ENCODE measurements around the gene RNF149. TPM values are rescaled to one million over a fixed set of nuclear protein-coding genes. Genes with fewer than 3 reads are reported as not detected.

RNF149 gene
- total RNA-seq, 1 donor from 2014 or later, result 45.0 TPM

DNA sequence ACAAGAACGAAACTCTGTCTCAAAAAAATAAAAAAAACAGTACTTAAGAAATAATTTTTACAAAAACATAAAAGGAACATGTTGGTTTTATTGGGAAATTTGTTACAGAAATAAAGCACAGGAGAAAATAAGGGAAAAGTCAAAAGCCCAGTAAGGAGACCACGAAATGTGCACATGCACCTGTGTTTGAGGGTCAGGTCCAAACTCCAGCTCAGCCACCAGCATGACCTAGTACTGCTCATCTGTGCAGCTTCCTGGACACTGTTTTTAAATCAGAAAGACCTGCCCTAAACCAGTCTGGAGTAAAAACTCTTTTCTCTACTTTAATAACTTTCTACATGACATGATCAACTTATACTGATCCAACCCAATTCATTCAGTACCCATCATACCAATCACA lies 21.2 kb downstream of the RNF149 start:
- TF ChIP-seq, protein P1, sequence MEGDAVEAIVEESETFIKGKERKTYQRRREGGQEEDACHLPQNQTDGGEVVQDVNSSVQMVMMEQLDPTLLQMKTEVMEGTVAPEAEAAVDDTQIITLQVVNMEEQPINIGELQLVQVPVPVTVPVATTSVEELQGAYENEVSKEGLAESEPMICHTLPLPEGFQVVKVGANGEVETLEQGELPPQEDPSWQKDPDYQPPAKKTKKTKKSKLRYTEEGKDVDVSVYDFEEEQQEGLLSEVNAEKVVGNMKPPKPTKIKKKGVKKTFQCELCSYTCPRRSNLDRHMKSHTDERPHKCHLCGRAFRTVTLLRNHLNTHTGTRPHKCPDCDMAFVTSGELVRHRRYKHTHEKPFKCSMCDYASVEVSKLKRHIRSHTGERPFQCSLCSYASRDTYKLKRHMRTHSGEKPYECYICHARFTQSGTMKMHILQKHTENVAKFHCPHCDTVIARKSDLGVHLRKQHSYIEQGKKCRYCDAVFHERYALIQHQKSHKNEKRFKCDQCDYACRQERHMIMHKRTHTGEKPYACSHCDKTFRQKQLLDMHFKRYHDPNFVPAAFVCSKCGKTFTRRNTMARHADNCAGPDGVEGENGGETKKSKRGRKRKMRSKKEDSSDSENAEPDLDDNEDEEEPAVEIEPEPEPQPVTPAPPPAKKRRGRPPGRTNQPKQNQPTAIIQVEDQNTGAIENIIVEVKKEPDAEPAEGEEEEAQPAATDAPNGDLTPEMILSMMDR (conservative IDR thresholded peaks at IDR 0.05; ENCODE audit: low read depth, low read length), result no peak
- H3K4me3 ChIP-seq (ENCODE audit: low read depth, low read length), result no peak overlapping the region
- DNase-seq (ENCODE audit: low read depth), result no peak

DNA sequence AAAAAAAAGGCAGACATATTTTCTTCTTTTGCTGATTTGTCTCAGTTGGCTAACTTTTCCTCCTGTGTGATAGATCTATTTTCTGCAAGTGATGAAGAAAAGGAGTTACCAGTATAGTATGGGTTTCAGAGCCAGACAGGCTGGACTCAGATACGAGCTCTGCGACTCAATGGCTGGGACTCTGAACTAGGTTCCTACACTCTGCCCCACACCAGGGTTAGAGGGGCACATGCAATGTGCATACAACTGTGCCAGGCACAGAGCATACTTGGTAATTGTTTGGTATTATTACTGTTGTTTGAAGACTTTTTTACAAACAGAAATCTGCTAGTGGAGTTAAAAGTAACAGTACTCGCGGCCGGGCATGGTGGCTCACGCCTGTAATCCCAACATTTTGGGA lies 21.8 kb downstream of the RNF149 start:
- TF ChIP-seq, protein P1 (conservative IDR thresholded peaks at IDR 0.05; ENCODE audit: low read depth, low read length), result no peak
- H3K4me3 ChIP-seq (ENCODE audit: low read depth, low read length), result no peak overlapping the region
- DNase-seq (ENCODE audit: low read depth), result no peak

DNA sequence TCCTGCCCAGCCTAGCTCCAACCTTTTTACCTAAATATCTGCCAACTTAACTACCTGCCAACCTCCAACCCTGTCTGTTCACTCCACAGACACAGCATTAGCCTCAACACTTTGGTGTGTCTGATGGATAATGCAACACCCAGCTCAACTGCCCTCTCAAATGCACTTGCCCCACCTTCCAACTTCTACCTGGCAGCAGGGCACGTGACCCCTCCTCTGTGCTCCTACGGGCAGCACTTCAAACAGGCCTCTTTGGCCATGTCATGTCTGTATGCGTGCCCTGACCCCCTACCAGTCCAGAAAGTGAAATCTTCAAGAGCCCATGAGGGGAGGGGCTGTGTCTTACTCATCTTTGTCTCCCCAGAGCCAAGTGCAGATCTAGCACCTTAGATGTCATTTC lies 25.5 kb downstream of the RNF149 start:
- no peak overlapping the region for H3K4me3 ChIP-seq (ENCODE audit: low read depth, low read length)
- no peak for DNase-seq (ENCODE audit: low read depth)
- TF ChIP-seq, protein P1 (conservative IDR thresholded peaks at IDR 0.05; ENCODE audit: low read depth, low read length), result no peak

DNA sequence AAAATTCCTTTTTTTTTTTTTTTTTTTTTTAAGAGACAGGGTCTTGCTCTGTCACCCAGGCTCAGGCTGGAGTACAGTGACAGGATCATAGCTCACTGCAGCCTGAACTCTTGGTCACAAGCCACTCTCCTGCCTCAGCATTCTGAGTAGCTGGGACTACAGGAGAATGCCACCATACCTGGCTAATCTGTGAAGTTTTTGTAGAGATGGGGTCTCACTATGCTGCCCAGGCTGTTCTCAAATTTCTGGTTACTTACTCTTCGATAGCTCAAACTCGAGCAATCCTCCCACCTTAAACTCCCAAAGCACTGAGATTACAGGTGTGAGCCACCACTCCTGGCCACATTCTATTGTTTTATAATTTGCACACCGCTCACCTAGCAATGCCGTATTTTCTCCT lies 27.0 kb downstream of the RNF149 start:
- no peak for DNase-seq (ENCODE audit: low read depth)
- no peak overlapping the region for H3K4me3 ChIP-seq (ENCODE audit: low read depth, low read length)
- TF ChIP-seq, protein P1 (conservative IDR thresholded peaks at IDR 0.05; ENCODE audit: low read depth, low read length), result no peak

DNA sequence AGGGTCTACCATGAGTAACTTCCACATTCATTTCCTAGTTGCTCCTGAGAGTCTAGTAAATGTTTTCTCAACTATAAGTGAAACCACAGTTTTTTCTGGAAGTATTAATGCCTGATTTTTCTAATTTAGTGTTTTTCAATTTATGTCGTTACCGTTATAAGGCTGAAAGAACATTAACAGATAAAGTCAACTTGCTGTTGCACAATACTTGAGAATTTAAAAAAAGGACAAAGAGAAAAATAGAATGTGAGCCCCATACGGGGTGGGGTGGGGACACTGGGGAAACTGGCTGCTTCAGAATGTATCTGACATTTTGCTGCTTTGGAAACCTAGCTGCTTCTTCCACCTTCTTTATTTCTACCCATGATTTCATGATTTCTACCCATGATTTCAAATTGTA lies 29.6 kb downstream of the RNF149 start:
- TF ChIP-seq, protein P1 (conservative IDR thresholded peaks at IDR 0.05; ENCODE audit: low read depth, low read length), result no peak
- no peak for DNase-seq (ENCODE audit: low read depth)
- H3K4me3 ChIP-seq (ENCODE audit: low read depth, low read length), result no peak overlapping the region

DNA sequence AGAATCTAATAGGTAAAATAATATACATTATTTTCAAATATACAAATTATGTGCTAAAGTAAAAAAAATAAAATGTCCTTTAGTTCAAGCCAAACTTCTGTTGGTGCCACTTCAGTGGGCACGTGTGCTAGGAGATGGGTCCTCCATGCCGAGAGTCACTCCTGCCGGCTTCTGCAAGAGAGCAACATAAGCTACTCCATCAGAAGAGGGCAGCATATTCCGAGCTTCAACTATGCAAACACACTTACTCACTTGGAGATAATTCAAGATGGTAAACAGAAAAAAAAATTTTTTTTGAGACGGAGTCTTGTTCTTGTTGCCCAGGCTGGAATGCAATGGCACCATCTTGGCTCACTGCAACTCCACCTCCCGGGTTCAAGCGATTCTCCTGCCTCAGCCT lies 31.4 kb downstream of the RNF149 start:
- DNase-seq (ENCODE audit: low read depth), result no peak
- H3K4me3 ChIP-seq (ENCODE audit: low read depth, low read length), result no peak overlapping the region
- TF ChIP-seq, protein P1 (conservative IDR thresholded peaks at IDR 0.05; ENCODE audit: low read depth, low read length), result no peak

DNA sequence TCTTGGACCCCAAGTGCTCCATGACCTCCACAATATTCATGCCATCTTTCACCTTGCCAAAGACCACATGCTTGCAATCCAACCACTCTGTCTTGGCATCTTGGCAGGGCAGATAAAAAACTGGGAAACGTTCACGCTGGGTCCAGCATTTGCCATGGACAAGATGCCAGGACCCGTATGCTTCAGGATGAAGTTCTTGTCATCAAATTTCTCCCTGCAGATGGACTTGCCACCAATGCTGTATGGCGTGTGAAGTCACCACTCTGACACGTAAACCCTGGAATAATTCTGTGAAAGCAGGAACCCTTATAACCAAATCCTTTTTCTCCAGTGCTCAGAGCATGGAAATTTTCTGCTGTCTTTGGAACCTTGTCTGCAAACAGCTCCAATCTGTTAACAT lies 34.4 kb downstream of the RNF149 start:
- DNase-seq (ENCODE audit: low read depth), result no peak
- no peak overlapping the region for H3K4me3 ChIP-seq (ENCODE audit: low read depth, low read length)
- TF ChIP-seq, protein P1 (conservative IDR thresholded peaks at IDR 0.05; ENCODE audit: low read depth, low read length), result no peak

Measured in epithelial cell of proximal tubule (primary cell).